T follicular helper cell (primary cell): ENCODE measurements around the gene C19orf18.

Source experiments
- DNase-seq: peaks from one replicate; pipeline ENCODE4 v3.0.0-alpha.2; 2020; ENCODE audit warnings: low read depth

The C19orf18 gene

GRCh38 chr19:57947419-57948134 lies 26.8 kb downstream of the C19orf18 start, which contains the start of gene ZNF256:
TSS of gene ZNF256 (minus strand) at chr19:57947706. CDS start at chr19:57947474, 232 bp downstream.
- peak; percentile 67 for DNase-seq

DNA sequence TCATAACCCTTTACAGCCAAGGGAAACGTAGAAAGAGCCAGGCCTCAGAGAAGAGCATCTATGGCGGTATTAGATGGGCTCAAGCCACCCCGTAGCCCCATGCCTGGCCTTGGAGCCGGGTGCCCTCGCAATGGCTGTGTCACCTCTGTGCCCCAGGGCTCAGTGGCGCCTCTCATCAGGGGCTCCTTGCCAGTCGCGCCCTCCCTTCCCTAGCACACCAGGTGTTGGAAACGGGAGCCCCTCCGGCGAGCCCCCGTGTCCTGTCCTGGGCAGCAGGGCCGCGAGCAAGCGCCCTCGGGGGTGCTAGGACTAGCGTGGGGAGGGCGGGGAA lies 27.3 kb downstream of the C19orf18 start:
- DNase-seq = no peak

GRCh38 chr19:57946316-57946715 lies 28.0 kb downstream of the C19orf18 start:
- no peak for DNase-seq

DNA sequence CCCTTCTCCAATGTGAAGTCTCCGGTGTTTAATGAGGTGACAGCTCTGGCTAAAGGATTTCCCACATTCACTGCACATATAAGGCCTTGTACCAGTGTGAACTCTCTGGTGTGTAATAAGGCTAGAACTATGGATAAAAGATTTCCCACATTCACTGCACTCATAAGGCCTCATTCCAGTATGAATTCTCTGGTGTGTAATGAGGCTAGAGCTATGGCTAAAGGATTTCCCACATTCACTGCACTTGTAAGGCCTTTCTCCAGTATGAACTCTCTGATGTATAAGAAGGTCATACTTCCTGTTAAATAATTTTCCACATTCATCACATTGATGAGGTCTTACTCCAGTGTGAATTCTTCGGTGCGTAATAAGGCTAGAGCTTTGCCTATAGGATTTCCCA lies 32.7 kb downstream of the C19orf18 start:
- no peak for DNase-seq

- DNase-seq = no peak
Observed at GRCh38 chr19:57935731-57936130, 38.6 kb downstream of the C19orf18 start.

DNA sequence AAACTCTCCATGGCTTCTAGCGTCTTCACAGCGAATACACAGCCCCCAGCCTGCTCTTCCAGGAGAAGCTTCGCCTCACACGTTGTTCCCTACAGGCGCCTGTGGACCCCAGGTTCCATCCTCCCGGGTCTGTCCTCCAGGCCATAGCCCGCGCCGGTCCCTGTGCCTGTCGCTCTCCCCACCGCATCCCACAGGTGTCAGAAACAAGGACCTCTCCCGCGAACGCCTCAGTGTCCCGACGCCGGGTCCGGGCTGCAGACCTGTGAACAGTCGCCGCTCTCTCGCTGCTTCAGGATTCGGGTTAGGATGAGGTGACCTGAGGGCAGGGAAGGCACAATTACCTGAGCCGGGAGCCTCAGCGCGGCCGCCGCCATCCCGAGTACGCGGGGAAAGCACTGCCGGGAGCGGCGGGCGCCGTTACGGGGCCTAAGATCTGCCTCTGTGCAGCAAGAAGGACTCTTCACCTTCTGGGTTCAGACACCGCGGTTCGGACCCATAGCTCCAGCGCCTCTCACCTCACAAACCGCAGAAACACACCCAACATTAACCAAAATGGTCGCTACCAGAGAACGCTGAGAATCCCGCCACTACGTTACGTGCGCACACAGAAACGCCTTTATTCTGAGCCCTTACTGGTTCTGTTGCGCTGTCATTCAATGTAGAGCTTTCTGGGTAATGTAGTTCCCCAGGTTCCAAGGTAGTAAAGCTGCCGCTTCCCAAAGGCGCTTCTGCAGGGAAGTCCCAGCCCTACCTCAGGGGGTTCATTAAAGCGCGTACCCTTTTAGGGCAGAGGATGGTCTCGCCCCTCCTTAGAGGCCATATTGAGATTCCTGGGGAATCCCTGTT lies 39.3 kb downstream of the C19orf18 start, which contains the start of gene ZNF418:
Gene ZNF418 (minus strand): TSS at position 583 of the 846 bp plus-strand sequence. CDS start 1,580 bp downstream, outside the sequence.
- peak; percentile 39 for DNase-seq

DNA sequence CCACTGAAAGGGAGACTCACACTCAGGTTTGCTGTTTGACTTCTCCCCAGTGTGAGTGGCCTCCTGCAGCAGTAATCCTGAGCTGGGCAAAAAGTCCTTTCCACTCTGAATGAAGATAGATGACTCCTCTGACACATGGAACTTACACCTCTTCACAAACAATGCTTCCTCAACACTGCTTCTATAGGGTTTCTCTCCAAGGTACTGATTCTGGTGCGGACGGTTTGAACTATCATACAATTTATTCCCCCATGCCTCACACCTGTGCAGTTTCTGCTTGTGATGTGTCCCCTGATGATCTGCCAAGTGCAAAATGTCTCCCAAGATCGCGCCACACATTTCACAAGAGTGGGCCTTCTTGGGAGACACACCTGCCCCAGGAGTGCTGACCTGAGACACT lies 46.7 kb downstream of the C19orf18 start:
- DNase-seq = no peak

- DNase-seq = peak; percentile 87
Observed at GRCh38 chr19:57916168-57916995, 58.0 kb downstream of the C19orf18 start, which contains the start of gene ZNF417. TSS of gene ZNF417 (minus strand) at chr19:57916592. CDS start at chr19:57916411, 181 bp downstream.

GRCh38 chr19:57914531-57914930 lies 59.8 kb downstream of the C19orf18 start:
- DNase-seq = no peak
